Tongue (tissue), 2 donors: ENCODE measurements around the gene TEAD1. TPM values are rescaled to one million over a fixed set of nuclear protein-coding genes. Genes with fewer than 3 reads are reported as not detected.

Source experiments
- DNase-seq: peaks from one replicate; pipeline ENCODE4 v3.0.0-alpha.2; 2015
- total RNA-seq: library from RNA; depleted of rRNA; stranded (reverse); fragments of >200 nt; gene quantifications from one replicate; pipeline ENCODE4 v1.2.3, GENCODE V29; 2014

The TEAD1 gene
- total RNA-seq, 1 donor from 2014 or later = 131 TPM

DNA sequence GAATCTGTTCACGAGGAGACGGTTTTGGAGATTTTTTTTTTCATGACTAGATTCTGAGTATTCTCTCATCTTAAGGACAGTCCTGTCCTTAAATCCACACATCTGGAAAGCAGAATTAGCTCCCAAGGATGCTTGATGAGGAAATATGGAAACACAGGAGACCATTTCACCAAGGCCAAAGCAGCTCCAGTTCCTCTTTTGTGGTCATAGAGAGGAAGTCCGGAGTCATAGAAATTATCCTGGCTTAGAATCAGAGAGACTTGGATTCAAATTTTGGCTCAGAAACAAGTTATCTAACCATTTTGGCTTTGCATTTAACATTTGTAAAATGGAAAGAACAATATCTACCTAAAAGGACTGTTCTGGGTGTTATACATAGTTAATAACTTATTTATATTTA, 7.3 kb upstream of the TEAD1 start:
- no peak for DNase-seq

DNA sequence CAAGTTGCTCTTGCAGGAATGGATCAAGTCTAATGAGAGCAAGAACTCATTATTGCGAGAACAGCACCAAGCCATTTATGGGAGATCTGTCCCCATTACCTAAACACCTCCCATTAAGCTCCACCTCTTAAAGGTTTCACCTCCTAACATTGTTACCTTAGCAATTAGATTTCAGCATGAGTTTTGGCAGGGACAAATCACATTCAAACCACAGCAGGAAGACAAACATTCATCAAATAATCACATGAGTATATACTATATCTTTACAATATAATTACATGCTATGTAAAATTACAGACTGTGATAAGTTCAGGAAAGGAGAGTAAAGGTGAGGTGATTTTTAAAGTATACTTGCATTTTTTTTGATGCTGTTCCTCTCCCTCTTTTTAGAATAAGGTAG, 6.6 kb upstream of the TEAD1 start:
- no peak for DNase-seq

DNA sequence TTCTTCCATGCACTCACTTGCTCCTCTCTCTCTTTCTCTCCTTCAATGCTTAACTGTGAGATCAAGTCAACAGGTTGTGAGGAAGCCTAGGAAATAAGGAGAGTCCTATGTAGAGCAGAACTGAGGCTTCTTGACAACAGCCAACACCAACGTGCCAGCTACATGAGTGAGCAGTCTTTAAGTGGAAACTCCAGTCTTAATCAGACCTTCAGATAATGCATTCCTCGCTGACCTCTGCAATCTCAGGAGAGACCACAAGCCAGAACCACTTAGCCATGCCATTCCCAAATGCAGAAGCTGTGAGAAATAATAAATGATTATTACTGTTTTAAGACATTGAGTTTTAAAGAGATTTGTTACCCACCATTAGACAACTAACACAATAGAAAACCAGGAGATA, 6.1 kb upstream of the TEAD1 start:
- no peak for DNase-seq

DNA sequence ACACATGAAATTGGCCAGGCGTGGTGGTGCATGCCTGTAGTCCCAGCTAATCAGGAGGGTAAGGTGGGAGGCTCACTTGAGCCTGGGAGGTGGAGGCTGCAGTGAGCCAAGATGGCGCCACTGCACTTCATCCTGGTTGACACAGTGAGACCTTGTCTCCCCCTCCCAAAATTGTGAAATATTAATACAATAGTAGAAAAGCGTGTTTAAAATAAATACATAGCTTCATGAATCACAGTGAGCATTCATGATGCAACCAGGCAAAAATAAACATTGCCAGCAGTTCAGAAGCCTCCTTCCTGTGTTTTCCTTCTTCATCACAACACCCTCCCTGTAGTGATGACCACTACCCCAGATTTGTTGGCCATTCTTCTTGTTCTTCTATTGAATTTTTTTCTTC, 4.3 kb upstream of the TEAD1 start:
- no peak for DNase-seq

DNA sequence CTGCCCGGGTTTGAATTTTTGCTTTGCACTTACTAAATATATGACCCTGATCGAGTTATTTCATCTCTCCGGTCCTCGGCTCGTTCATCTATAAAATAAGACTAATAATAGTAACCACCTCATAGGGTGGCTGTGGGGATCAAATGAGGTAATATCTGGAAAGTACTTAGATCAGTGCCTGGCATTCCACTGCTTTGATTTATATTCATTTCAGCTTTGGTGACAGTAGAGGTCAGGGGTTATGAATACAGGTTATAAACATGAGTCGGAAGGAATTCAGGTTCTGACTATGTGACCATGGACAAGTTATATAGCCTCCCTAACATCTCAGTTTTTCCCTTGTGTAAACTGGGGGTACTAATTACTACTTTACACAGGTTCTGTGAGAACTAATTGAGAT, 2.9 kb upstream of the TEAD1 start:
- DNase-seq = no peak

DNA sequence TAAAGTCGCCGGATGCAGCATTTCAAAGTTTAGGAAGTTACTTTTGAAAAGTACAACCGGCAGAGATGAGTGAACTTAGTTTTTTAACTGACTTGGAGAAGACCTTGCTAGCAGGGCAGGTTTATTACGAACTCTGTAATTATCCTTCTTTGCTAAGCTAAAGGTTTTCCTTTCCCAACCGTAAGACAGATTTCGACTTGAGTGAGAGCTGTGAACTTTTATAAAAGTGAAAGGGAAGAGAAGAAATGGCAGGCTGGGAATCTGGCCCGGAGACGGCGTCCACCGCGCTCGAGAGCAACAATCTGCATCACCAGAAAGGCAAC, 659 bp upstream of the TEAD1 start:
- DNase-seq = no peak

DNA sequence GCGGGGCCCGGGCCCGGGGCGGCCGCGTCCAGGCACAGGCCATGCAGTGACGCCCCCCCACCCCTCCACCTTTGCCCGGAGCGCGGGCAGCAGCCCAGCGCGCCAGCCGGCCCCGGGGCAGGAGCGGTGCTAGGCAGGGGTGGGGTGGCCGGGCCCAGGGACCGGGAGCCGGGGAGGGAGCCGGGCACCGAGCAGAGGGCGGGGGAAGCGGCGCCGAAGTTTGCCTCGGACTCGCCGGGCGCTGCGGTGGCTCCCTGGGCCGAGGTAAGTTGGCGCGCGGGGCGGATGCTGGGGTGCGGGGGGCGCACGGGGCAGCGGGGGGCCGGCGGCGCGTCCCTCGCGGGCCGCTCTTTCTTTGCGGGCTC, 332 bp downstream of the TEAD1 start:
- no peak for DNase-seq

DNA sequence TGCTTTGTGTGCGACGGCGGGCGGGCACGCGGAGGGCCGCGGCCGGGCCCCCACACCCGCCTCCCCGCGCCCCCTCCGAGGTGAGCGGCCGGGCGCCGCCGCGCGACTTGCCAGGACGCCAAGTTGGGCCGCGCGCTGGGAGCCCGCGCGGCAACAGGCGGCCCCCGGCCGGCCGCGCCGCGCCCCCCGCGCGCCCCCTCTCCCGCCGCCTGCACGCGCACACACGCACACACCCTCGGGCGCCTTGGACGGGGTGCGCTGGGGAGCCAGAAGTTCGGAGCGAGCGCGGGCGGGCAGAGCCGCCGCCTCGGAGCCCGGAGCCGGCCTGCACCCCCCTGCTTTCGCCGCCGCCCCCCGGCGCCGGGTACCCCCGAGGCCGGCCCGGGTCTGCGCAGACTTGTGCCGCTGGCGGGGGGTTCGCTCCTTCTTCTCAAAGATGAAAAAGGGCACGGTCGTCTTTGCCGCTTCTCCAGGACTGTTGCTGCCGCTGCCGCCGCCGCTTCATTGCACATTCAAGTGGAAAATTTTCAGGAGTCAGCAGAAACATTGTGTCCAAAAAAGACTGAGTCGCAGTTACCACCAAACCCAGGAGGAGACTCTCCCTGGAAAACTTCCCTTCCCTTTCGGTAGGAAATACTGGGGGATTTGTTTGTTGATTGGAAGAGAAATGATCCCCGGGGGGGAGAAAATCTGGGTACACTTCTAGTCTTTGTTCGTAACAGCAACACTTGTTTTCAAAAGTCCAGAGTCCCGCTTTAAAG, 895 bp downstream of the TEAD1 start:
- DNase-seq = peak; percentile 71

DNA sequence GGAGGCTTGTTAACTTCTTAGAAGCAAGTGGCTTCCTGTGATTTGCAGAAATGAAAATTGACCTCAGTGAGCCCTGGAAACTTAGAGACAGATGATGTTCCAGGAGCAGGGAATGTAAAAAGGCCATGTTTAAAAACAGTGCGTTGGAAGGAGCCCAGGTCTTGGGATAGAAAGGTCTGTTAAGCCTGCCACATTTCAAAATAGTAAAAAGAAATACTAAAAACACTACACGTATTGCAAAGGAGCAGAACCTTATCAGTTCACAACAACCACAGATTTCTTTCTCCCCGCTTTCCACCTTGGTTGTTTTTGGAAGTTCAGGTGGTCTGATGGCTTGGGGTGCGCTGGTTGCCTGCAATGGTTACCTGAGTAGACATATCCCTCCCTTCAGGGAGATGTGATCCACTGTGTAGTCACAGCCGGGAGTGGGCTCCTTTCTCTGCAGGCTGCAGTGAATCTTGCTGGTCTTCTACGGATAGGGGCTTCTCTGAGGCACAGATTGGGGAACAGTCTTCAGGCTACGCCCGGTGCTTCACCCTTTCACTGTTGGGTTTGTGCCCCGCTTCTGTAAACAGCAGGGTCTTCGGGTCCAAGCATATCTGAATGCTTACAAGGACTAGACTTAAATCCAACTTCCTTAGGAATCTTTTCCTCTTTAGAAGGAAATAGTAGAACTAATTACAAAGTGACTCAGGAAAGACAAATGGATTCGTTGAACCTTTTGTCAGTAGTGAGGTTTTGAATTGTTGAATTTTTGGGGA, 1.9 kb downstream of the TEAD1 start:
- DNase-seq = peak; percentile 67

DNA sequence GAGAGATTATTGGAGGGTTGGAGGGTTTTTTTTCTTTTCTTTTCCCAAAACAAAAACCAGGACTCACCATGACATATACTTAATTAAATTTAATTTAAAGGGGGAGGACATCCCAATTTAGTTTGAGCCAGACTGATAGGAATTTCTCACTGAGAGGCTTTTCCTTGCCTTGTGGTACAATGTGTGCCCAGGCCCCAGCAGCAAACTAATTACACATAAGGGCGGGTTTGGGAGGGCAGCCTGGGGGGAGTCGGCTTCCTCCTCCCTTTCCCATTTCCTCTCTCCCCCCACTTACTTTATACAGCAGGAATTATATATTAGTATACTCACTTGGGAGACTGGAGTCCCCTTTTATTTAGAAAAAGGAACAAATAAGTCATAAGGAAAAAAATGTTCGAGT, 2.9 kb downstream of the TEAD1 start:
- DNase-seq = peak; percentile 34

DNA sequence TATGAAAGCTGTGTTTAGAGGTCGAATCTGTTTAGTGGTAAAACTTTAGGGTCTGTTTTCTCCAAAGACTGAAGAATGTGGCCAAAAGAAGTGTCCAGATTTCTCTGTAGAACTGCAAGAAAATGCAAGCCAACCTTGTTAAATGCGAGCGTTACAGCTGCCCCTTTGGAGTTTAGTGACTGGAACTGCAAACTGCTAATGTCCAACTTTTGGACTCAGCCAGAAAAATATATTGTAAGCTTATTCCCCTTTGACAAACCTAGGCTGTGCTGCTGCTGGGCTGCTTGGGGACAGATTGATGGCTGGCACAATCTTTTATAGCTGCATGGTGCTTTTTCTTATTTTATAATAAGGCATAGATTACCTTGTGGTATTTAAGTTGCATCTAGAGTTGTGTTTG, 3.9 kb downstream of the TEAD1 start:
- DNase-seq = no peak

DNA sequence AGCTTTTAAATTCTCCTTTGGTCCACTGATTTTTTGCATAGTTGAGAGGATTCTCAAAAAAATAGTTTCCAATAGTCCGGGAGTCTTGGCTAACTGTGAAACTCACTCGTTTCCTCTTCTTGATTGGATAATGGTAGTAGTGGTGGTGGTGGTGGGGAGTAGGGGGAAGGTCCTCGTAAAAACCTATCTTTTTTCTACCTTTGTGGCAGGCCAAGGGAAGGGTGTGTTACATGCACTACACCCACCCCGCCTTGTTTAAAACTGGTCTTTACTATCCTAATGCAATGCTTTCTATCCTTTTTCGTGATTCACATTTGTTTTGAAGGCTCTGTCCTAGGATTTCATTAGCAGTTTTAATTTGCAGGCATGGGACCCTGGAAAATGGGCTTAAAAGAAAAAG, 4.8 kb downstream of the TEAD1 start:
- no peak for DNase-seq

DNA sequence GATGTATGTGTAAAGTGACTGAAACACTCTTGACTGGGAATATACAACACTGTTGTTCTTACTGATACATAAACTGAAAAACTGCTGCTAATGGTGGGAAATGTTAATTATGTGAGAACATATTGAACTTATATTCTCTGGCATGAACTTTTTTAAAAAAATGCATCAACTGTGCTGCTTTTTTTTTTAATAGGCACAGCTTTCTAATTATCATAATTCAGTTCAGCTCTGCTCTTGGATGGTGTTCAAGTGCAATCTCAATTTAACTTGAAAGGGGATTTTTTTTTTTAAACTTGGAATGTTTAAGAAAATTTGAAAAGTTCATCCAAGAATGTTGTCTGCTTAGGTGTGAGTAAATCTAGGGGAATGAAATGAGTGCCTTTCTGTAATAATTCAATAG, 5.2 kb downstream of the TEAD1 start:
- DNase-seq = no peak

DNA sequence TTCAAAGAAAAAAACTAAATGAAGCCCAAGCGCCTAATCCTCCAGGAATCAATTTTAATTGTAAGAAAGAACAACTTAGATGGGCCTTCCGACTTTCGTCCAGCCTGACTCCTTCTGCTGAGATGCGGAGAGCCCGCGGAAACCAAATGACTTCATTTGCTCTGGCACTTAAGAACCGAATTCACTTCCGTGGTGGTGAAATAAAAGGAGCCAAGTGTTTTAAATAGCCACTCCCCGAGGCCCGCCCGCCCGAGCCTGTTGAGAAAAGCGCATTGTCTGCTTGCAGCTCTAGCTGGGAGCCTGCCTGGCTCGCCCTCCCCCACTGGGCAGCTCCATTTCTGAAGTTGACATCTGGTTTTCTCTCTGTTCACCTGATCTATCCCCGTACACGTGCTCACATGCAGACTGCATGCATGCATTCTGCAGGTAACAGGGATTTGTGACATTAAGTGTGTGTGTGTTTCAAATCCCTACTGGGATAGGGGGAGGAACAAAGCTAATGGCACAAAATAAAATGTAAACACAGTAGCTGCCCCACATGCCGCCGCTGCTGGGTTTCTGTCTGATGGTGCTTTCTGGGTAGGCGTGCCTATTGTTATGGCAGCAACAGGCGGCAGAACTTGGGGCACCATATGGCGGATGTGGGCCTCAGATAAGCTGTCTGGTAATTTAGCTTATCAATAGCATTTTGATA, 6.2 kb downstream of the TEAD1 start:
- DNase-seq = peak; percentile 92

DNA sequence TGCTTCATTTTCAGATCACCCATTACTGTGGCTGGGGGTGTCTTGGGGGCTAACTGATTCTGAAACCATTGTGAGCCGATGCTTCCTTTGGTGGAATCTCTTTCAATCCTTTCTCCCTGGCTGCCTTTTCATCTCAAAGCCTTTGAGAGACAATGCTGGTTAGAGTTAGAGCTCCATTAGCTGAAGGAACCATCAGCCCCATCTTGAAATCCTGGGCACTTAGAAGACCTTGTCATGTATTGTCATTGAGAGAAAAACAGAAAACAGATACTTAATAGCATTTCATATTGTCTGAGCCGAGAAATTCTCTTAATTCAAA, 6.7 kb downstream of the TEAD1 start:
- DNase-seq = no peak

DNA sequence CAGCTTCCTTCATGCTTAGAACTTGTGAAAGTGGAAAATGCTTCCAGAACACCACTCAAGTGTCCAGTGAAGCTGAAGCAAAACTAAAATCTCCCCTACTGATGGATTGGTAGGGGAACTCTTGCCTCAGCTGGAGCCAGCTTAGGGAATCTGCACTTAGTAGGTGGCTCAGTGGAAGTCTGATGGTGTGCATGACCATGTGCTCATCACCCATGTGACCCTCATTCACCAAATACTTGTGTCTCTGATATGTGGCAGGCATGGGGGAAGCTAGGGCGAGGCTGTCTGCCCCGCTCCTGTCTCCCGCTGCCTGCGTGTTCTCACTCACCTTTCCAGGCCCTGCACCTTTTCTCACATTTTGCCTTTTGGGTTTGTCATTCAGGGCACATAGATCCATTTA, 7.2 kb downstream of the TEAD1 start:
- no peak for DNase-seq

DNA sequence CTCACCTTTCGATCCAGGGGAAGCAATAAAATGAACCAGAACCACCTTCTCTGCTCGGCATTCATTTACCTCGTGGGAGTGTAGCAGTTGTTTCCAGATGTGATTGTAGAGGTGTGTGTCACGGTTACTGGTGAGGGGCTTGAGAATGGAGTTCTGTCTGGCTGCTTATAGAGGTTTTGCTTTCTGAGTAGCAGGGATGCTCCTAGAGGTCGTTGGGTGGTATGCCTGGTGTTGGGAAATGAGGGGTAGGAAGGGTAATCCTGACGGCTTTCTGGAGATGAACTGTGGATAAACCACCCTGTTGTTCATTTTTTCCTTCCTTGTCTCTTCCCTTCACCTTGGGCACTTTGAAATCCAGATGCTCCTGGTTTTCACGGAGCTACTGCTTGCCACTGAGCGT, 8.1 kb downstream of the TEAD1 start:
- no peak for DNase-seq

DNA sequence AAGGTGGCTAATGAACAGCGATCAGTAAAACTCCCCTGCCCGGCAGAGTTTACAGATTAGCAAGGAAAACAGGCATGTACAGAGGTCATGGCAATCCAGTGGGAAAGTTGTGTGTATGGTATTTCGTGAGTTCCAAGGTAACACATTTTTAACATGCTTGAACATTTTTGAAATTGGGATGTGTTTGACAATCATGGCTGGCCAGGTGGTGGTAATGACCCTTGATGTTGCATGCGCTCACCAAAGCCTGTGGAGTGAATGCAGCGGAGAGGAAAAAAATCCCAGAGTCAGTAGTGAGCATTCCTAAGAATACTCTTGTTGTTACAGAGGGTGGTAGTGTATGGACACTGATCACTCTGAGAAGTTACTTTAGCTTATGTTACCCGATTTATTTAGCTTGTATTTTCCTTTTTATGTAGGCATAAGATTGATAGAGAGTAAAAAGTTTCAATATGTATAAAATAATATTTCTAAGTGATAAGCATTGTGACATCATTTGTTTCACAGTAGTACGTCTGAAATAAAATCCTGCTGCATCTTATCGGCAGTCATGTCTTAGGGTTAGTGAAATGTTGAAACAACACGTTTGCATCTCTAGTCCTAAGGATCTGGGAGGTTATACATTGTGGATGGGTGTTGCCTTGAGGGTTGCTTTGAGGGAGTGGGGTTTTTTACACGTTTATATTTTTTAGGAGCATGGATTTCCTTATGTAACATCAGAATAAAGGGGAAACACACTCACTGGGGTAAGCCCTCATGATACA, 8.7 kb downstream of the TEAD1 start:
- DNase-seq = no peak

DNA sequence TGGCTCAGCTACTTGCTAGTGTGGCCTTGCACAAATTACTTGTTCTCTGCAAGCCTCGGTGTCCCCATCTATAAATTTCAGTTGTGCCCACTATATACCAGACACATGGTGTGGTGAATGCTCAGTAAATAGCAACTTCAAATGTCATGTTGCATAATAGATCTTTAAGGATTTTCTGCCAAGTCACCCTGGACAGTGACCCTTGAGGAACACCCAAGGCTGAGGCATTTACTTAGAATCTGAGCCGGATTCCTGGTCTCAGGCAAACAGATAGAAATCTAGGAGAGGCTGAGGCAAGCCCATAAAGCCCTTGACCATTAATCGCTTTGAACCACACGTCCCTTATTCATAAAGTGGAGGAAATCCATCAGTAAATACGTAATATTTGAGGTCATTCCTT, 9.7 kb downstream of the TEAD1 start:
- no peak for DNase-seq

DNA sequence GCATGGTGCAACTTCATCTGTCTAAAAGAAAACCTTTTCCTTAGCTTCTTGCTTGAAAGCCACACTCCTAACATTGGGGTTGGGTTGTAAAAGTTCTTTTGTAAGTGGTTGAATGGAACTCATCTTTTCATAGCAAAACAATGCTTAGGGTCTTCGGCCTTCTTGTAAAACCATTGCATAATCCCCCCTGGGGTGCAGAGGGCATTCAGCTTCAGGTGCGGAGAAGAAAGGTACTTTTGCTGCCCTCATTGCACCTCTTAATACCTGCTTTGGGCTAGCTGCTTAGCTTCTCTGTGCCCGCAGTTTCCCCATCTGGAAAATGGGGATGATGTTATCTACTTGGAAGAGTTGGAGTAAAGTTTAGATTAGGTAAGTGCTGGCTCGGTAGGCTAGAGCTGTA, 10.1 kb downstream of the TEAD1 start:
- DNase-seq = no peak

DNA sequence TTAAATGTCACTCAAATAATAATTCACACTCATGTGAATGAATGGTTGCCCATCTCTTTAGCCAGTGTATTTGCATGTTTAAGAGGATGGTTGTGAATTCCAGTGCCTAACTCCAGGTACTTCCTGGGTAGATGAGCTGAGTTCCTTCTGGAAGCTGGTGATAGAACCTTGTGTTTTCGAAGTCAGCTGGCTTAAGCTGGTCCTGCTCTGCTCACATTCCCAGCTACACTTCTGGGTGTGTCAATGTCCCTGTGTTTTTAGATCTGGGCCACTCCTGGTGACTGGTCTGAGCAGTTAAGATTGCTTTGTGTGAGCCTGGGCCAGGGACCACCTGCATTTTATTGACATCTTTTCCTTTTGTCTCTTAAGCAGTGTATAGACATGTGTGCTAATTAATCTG, 10.6 kb downstream of the TEAD1 start:
- no peak for DNase-seq

DNA sequence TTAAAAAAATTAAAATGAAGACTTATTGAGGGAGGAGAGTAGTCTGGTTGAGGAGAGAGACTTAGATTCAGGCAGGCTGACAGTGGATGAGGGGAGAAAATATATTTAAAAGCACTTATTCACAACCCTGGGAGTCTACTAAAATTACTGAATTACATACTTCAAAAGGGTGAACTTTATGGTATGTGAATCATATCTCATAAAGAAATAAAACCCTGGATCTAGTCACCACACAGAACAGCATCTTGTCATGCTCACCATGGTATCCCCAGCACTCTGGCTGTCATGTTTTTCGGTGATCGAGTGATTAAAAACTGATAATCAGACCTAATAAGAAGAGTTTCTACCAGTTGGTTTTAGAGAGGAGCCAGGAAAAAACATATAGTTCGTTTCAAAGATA, 11.0 kb downstream of the TEAD1 start:
- no peak for DNase-seq
